Colonic mucosa (tissue), 4 donors: Measurements from ENCODE around the gene HBE1. TPM values are rescaled to one million over a fixed set of nuclear protein-coding genes. Genes with fewer than 3 reads are reported as not detected.

Experiments used
- DNase-seq: peaks from one replicate; pipeline ENCODE4 v3.0.0-alpha.2; 2020
- H3K27ac ChIP-seq: fragments of 200-600 bp; one replicate; pipeline ENCODE4 v1.8.0; 2021
- H3K27me3 ChIP-seq: fragments of 200-600 bp; one replicate; pipeline ENCODE4 v1.8.0; 2021
- H3K36me3 ChIP-seq: fragments of 200-600 bp; one replicate; pipeline ENCODE4 v1.8.0; 2021
- H3K4me1 ChIP-seq: fragments of 200-600 bp; one replicate; pipeline ENCODE4 v1.8.0; 2021; ENCODE audit warnings: mild to moderate bottlenecking
- H3K4me3 ChIP-seq: fragments of 200-600 bp; one replicate; pipeline ENCODE4 v1.8.0; 2021
- H3K9ac ChIP-seq, 2 donors: one replicate each; pipeline ENCODE4 v1.7.0; 2013; ENCODE audit warnings: control low read depth in 2 of 2, low read depth in 2 of 2, low read length in 2 of 2
- H3K9me3 ChIP-seq: fragments of 200-600 bp; one replicate; pipeline ENCODE4 v1.8.0; 2021
- CTCF ChIP-seq: fragments of 200-600 bp; IDR thresholded peaks from one replicate; pipeline ENCODE4 v1.8.0; 2022; ENCODE audit warnings: antibody characterized with exemption, mild to moderate bottlenecking
- intact Hi-C: fragments of 100-400 bp; cut with DNase I; formaldehyde crosslinking; loops from one replicate; pipeline ENCODE4 v1.14.1; 2022
- total RNA-seq, 2 donors: library from RNA; stranded (reverse); fragmentation: NEBNext Ultra II Directional in 1 of 2; extraction: Animal tissue kit (Norgen Biotek cat#: 25700) in 1 of 2; gene quantifications; one replicate each; pipeline ENCODE4 v1.2.1, GENCODE V29; 2021
- donor health status: healthy.
- donor health status: DM: no; HTN: no; CAD: no.
- donor health status: DM: no; HTN: no; CAD: no.

HBE1 gene
- total RNA-seq, 2 donors from 2014 or later: 4.0 TPM; not detected in 1

- H3K36me3 ChIP-seq: no peaks in the 10 kb centered on the region
- H3K9me3 ChIP-seq: no peaks in the 10 kb centered on the region
- intact Hi-C loops: no loop called here
- H3K4me3 ChIP-seq: no peak overlapping the region
- no peak for DNase-seq
- H3K4me1 ChIP-seq: no peaks in the 10 kb centered on the region
- no peak for TF ChIP-seq CTCF
- no peaks in the 10 kb centered on the region for H3K27me3 ChIP-seq
- no peak overlapping the region for H3K9ac ChIP-seq
- no peak overlapping the region for H3K27ac ChIP-seq
Observed at GRCh38 chr11:5272395-5273017, 2.8 kb upstream of the HBE1 start.

- no peaks in the 10 kb centered on the region for H3K36me3 ChIP-seq
- no peak for DNase-seq
- no peak overlapping the region for H3K27ac ChIP-seq
- no peak overlapping the region for H3K4me3 ChIP-seq
- intact Hi-C loops: no loop called here
- H3K9ac ChIP-seq: no peak overlapping the region
- TF ChIP-seq CTCF: no peak
- no peaks in the 10 kb centered on the region for H3K27me3 ChIP-seq
- no peaks in the 10 kb centered on the region for H3K4me1 ChIP-seq
- no peaks in the 10 kb centered on the region for H3K9me3 ChIP-seq
Observed at GRCh38 chr11:5267033-5267563, 2.6 kb downstream of the HBE1 start.

GRCh38 chr11:5266609-5267008, 3.1 kb downstream of the HBE1 start:
- H3K27me3 ChIP-seq: no peaks in the 10 kb centered on the region
- no peak for TF ChIP-seq CTCF
- intact Hi-C loops: no loop called here
- no peak for DNase-seq
- H3K36me3 ChIP-seq: no peaks in the 10 kb centered on the region
- no peak overlapping the region for H3K27ac ChIP-seq
- H3K9me3 ChIP-seq: no peaks in the 10 kb centered on the region
- H3K4me3 ChIP-seq: no peak overlapping the region
- H3K4me1 ChIP-seq: no peaks in the 10 kb centered on the region
- no peak overlapping the region for H3K9ac ChIP-seq

GRCh38 chr11:5265832-5266231, 3.9 kb downstream of the HBE1 start:
- DNase-seq: no peak
- Histone ChIP-seq H3K27ac (no peak overlapping the region), H3K9me3 (no peaks in the 10 kb centered on the region), H3K9ac (no peak overlapping the region), H3K4me3 (no peak overlapping the region), H3K27me3 (no peaks in the 10 kb centered on the region), H3K4me1 (no peaks in the 10 kb centered on the region), H3K36me3 (no peaks in the 10 kb centered on the region)
- TF ChIP-seq CTCF: no peak
- intact Hi-C loops: no loop called here

GRCh38 chr11:5258543-5259262, 11.0 kb downstream of the HBE1 start:
- Histone ChIP-seq H3K9me3 (no peaks in the 10 kb centered on the region), H3K36me3 (no peaks in the 10 kb centered on the region), H3K4me3 (no peak overlapping the region), H3K4me1 (no peaks in the 10 kb centered on the region), H3K9ac (no peak overlapping the region), H3K27ac (no peak overlapping the region), H3K27me3 (no peaks in the 10 kb centered on the region)
- DNase-seq: no peak
- no peak for TF ChIP-seq CTCF
- intact Hi-C loops: no loop called here
